GM18861 (cell line): ENCODE results near the gene IGFLR1.

ENCODE experiments used
- ATAC-seq: cut with Tn5 transposase; IDR thresholded peaks from one replicate; pipeline ENCODE4 v1.9.1; 2021; ENCODE audit not compliant: unreplicated experiment

IGFLR1 gene

DNA sequence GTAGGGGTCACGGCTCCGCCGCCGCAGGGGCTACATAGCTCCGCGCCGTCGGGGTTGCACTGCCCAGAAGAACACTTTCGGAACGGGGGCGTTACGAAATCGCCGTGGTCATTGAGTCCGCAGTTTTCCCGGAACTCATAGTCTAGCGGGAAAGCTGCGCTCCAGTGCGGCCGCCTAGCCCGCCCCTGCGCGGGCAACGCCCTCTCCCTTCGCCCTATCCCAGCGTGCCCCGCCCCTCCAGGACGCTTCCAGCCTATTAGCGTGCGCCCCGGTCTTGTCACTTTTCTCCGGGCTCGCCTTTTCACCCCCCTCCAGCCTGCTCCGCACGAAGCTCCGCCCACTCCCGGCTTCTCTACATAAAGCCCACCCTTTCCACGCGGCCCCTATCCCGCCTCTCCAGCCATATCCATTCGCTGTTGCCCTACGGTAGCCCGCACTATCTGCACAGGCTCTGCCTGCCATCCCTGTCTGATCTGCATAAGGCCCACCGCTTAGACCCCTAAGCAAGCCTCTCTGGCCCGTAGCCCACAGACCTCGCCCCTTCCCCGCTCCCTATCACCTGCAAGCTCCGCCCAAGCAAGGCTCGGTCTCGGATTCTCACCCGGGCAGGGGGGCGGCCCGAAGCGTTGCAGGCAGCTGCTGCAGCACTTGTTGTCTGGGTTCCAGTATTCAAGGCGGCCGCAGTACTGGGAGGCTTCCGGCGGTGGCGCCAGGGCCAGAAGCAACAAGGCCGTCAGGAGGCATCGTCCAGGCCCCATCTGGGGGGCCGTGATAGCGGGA is 1.6 kb downstream of the IGFLR1 start:
- peak; percentile 42 for ATAC-seq

GRCh38 chr19:35740108-35740422 is 2.2 kb downstream of the IGFLR1 start:
- no peak for ATAC-seq

- ATAC-seq: no peak
These were observed 2.8 kb downstream of the IGFLR1 start for GRCh38 chr19:35739275-35740107.

GRCh38 chr19:35738887-35739229 is 3.4 kb downstream of the IGFLR1 start:
- no peak for ATAC-seq

- ATAC-seq: no peak
These were observed 4.0 kb downstream of the IGFLR1 start for GRCh38 chr19:35738021-35738886.

- no peak for ATAC-seq
These were observed 5.1 kb downstream of the IGFLR1 start for GRCh38 chr19:35736913-35737886.

GRCh38 chr19:35734889-35735288 is 7.4 kb downstream of the IGFLR1 start:
- no peak for ATAC-seq

DNA sequence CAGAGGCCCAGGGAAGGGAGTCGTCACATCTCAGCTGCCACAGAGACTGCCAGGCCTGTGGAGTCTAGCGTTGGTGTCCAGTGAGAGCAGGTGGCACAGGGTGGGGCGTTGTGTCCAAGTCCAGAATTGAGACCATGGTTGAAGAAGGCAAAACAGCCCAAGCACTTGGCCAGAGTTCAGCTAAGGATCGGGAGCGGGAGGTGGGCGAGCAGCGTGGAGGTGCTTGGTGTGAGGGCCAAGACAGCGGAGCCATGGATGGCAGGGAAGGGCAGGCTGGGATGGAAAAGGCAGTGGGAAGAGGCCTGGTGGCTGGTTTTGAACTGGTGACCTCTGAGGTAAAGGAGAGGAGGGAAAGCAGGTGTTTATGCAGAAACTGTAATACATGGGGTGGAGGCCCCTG is 8.0 kb downstream of the IGFLR1 start:
- ATAC-seq: no peak

DNA sequence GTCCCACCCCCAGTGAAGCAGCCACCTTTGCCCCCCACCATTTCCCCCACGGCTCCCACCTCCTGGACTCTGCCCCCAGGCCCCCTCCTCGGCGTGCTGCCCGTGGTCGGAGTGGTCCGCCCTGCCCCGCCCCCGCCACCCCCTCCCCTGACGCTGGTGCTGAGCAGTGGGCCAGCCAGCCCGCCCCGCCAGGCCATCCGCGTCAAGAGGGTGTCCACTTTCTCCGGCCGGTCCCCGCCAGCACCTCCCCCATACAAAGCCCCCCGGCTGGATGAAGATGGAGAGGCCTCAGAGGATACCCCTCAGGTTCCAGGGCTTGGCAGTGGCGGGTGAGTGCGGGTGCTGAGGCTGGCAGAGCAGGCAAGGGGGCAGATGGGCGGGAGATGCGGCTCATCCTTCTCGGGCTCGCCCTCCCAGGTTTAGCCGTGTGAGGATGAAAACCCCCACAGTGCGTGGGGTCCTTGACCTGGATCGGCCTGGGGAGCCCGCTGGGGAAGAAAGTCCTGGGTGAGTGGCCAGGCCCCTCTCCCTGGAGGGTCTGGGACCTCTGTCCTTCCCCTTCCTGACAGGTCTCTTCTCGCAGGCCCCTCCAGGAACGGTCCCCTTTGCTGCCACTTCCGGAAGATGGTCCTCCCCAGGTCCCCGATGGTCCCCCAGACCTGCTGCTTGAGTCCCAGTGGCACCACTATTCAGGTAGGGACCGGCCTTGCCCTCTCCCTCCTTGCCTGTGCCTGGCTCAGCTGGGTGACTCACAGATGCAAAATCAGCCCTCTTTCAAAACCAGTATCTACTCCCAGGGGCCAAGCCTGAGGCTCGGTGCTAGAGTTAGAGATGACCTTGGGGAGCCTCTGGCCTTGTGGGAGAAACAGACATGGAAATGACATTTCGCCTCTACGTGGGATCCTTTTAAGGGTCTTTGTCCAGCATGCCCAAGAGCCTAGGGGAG is 8.8 kb downstream of the IGFLR1 start:
- no peak for ATAC-seq

DNA sequence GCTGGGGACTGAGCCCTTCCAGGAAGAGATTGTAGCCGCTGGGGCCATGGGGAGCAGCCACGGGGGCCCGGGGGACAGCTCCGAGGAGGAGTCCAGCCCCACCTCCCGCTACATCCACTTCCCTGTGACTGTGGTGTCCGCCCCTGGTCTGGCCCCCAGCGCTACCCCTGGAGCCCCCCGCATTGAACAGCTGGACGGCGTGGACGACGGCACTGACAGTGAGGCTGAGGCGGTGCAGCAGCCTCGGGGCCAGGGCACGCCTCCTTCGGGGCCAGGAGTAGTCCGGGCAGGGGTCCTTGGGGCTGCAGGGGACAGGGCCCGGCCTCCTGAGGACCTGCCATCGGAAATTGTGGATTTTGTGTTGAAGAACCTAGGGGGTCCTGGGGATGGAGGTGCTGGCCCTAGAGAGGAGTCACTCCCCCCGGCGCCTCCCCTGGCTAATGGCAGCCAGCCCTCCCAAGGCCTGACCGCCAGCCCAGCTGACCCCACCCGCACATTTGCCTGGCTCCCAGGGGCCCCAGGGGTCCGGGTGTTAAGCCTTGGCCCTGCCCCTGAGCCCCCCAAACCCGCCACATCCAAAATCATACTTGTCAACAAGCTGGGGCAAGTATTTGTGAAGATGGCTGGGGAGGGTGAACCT is 9.6 kb downstream of the IGFLR1 start:
- ATAC-seq: no peak

DNA sequence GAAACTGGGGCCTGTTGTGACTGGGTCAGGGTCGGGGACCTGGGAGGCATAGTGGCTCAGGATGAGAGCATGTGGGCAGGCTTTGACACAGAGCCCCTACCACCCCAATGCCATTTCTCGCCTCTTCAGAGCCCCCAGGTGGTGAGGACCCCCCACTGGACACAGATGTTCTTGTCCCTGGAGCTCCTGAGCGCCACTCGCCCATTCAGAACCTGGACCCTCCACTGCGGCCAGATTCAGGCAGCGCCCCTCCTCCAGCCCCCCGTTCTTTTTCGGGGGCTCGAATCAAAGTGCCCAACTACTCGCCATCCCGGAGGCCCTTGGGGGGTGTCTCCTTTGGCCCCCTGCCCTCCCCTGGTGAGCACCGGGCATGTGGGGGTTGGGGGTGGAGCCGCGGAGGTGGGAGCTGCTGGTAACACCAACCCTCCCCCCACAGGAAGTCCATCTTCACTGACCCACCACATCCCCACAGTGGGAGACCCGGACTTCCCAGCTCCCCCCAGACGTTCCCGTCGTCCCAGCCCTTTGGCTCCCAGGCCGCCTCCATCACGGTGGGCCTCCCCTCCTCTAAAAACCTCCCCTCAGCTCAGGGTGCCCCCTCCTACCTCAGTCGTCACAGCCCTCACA is 10.4 kb downstream of the IGFLR1 start:
- no peak for ATAC-seq

DNA sequence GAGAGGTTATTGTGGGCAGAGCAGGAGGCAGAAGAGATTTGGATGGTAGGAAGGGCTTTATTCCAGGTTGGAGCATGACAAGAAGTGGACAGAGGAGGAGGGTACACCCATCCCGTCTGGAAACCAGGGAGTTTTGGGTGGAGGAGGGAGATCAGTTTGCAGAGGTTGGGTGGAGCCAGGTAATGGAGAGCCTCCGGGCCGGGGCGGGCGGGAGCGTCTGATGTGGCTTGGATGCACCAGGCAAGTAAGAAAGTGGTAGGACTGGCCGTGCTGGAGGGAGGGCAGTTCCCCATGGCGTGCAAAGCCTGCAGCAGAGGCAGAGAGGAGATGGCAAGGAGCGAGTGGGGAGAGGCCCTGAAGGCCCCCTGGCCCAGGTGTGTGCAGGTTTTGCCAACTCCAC is 10.9 kb downstream of the IGFLR1 start:
- ATAC-seq: no peak

DNA sequence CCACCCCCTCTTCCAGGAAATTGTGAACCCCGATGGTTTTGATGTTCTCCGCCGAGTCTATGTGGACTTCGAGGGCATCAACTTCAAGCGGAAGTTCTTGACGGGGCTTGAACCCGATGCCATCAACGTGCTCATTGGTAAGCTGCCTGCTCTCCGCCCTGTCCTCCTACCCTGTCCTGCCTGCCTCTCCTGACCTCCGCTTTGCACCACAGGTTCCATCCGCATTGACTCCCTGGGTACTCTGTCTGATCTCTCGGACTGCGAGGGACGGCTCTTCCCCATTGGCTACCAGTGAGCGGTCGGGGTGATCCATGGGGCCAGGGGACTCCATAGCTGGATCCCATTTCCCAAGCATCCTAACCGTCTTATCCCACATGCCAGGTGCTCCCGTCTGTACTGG is 11.9 kb downstream of the IGFLR1 start:
- no peak for ATAC-seq

- ATAC-seq: no peak
These were observed 12.5 kb downstream of the IGFLR1 start for GRCh38 chr19:35729763-35730162.

- ATAC-seq: no peak
These were observed 13.2 kb downstream of the IGFLR1 start for GRCh38 chr19:35729021-35729420.

- no peak for ATAC-seq
These were observed 14.1 kb downstream of the IGFLR1 start for GRCh38 chr19:35727956-35728706.

- no peak for ATAC-seq
These were observed 14.9 kb downstream of the IGFLR1 start for GRCh38 chr19:35727053-35727955.
